Measurements from ENCODE around the gene MYL9.

Gene MYL9

GRCh38 chr20:36526521-36527011 lies 14.8 kb upstream of the MYL9 start:
- no peak for DNase-seq

DNA sequence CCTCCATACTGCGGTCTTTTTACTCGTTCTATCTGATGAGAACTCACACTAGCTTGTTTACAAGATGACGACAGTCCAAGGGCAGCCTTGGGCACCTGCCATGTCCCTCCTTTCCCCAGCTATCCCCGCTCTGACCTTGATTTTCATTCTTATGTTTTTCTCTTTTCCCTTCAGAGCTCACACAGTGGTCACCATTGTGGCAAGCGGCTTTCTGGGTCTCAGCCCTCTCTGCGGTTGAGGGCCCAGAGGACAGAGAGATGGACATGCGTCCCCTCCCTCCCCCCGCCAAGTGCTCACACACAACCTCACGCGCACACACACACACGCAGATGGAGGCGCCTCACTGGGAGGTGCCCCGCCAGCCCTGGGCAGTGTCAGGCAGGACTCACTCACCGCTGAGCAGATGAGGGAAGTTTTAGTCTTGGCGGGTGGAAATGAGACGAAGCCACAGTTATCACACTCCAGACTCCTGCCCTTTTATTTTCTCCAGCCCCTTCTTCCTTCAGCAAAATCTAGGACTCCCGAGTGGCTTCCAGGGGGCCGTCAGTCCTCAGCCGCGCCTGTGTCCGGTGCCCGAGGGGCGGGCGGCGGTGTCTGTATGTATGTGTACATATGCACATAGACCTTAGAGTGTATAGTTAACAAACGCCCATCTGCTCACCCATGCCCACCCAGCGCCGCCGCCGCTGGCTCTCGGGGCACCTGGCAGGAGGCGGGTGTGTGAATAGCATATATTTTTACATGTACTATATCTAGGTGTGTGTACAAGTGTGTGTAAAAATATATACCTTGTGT lies 13.8 kb upstream of the MYL9 start:
- DNase-seq: no peak

GRCh38 chr20:36528176-36528874 lies 13.0 kb upstream of the MYL9 start:
- DNase-seq: no peak

DNA sequence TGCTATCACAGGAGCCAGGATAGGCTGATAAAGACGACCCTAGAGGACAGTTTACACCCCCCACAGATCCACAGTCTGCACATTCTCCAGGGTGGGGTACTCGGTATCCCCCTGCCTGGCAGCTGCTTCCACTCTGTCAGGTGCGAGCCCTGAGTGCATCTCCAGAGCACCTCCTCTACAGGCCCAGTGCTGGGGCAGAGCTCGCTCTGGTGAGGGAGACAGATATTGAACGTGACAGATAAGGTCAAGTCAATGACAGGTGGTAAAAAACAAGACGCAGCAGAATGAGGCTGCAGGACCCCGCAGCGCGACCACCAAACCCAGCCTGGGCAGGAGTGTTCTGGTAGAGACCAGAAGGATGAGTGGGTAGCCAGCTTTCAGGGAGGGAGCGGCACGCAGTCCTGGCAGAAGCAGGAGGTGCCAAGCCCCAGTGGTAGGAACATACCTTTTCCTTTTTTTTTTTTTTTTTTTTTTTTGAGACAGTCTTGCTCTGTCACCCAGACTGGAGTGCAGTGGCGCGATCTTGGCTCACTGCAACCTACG lies 12.4 kb upstream of the MYL9 start:
- DNase-seq: no peak

DNA sequence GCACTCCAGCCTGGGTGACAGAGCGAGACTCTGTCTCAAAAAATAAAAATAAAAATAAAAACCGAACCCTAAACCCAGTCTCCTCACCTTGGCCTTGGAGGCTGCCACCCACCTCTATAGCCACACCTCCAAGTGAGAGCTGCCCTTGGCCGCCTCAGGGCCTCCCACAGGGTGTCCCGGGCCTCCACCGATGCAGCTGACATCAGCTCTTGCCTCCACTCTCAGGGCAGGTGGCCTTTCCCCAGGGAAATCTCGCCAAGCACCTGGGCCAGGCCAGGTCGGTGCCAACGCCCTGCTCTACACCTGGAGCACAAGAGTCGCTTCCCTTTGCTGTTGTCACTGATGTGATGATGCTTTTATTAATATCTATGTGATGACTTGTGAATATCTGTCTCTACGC lies 8.9 kb upstream of the MYL9 start:
- no peak for DNase-seq

- no peak for DNase-seq
Observed at GRCh38 chr20:36532822-36533221, 8.5 kb upstream of the MYL9 start.

DNA sequence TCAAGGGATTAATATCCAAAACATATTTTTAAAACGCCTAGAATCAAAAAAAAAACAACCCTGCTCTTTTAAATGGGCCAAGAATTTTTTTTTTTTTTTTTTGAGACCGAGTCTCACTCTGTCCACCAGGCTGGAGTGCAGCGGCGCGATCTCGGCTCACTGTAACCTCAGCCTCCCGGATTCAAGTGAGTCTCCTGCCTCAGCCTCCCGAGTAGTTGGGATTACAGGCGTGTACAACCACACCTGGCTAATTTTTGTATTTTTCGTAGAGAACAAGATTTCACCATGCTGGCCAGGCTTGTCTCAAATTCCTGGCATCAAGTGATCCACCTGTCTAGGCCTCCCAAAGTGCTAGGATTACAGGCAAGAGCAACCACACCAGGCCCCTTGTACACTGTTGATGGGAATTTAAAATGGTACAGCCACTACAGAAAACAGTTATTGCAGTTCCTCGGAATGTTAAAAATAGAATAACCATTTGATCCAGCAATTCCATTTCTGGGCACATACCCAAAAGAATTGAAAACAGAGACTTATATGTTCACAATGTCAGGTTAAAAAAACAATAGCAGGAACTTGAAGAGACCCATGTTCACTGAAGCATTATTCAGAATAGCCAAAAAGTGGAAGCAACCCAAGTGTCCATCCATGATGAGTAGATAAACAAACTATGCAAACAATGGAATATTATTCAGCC lies 3.1 kb upstream of the MYL9 start:
- DNase-seq: no peak

GRCh38 chr20:36540551-36541211 lies 638 bp upstream of the MYL9 start:
- DNase-seq: no peak

- no peak for DNase-seq
Observed at GRCh38 chr20:36541768-36542488, 609 bp downstream of the MYL9 start.

DNA sequence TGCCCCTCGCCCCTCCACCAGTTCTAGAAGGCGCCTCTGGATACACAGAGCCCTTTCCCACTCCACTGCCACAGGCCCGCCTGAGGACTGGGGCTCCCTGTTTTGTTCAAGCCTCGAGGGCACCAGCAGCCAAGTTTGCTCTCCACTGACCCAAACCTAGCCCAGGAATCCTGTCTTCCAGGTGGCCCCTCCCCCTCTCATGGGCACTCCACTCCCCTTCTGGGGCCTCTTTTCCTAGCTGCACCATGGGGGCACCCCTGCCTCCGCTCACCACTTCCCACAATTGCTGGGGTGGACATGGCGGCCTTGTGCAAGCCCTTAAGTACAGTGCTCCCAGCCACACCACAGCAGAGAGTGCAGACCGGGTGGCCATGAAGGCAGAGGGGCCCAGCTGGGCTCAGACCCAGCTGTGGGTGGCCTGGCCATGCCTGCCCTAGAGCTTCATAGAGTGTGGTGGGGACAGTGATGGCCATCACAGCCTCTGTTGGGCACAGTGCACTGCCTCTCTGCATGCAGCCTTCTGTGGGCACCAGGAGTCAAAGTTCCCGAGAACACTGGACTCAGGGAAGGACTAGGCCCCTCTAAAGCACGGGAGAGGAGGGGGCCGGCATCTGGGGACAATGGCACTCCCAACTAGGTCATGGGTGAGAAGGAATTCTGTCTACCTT lies 1.3 kb downstream of the MYL9 start:
- no peak for DNase-seq

- DNase-seq: no peak
Observed at GRCh38 chr20:36543184-36544133, 2.1 kb downstream of the MYL9 start.

DNA sequence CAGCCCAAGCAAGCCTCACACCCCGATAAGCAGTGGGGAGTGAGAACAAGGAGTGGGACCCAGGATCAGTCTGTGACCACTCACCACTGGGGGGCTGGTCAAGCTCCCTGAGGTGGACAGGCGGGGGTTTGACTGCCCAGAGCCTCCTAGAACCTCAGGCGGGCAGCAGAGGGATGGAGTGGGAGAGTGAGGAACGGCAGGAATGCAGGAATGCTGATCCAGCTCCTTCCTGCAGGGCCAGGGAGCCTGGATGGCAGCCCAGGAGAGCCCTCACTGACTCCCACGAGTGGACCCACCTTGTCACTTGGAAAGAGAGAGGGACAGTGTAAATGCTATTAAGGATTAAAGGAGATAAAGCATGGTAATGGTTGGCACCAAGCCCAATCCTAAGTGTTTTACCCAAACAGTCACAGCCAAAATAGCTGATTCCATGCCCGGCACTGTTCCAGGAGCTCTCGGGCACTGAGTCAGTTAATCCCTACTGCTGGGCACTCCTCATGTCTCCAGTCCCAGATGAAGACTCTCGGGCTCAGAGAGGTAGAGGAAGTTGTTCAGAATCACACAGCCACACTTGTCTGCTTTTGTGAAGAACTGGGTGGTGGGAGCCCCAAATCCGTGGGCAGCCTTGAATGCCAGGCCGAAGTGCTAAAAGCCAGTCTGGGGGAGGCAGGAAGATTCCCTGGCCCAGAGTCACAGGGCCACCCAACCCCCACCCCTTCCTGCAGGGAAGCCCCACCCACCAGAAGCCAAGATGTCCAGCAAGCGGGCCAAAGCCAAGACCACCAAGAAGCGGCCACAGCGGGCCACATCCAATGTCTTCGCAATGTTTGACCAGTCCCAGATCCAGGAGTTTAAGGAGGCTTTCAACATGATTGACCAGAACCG lies 3.1 kb downstream of the MYL9 start:
- DNase-seq: no peak

- no peak for DNase-seq
Observed at GRCh38 chr20:36546111-36546736, 4.9 kb downstream of the MYL9 start.

DNA sequence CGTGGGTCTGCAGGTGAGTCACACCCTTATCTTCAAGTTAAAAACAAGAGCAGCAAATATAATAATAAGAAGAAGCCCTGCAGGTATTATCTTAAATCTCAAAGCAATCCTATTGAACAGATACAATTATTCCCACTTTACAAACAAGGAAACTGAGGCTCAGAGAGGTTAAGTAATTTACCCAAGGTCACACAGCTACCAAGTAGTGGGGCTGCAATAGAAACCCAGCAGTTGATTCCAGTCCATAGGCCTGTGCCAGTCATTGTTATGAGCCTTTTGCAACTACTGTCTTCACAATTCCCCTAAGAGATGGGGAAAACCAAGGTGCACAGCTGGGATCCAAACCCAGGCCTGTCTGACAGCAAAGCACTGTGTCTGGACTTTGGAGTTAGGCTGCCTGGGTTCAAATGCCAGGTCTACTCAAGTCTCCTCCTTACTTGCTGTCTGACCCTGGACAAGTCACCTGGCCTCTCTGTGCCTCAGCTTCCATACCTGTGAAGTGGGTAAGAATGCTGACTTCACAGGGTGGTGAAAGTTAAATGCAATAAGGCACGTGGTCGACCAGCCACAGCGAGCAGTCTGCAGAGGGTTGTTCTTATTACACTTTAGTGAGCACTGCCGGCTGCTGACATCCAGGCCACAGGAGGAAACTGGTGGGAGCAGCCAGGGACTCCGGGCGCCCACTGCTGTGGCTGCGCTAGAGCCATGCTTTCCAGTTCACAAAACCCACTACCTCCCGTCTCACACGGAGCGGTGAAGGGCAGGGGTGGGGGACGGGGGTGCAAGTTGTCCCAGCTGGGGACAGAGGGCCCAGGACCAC lies 6.1 kb downstream of the MYL9 start:
- DNase-seq: no peak

DNA sequence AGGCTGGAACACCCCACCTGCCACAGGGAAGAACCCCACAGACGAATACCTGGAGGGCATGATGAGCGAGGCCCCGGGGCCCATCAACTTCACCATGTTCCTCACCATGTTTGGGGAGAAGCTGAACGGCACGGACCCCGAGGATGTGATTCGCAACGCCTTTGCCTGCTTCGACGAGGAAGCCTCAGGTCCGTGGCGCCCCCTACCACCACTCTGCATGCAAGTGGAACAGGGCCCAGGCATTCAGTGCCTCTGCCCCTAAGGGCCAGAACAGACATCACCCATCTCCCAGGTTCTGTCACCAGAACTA lies 6.6 kb downstream of the MYL9 start:
- DNase-seq: peak in 1 of 2 experiments; percentile 34

GRCh38 chr20:36548704-36549627 lies 7.6 kb downstream of the MYL9 start:
- DNase-seq: no peak

DNA sequence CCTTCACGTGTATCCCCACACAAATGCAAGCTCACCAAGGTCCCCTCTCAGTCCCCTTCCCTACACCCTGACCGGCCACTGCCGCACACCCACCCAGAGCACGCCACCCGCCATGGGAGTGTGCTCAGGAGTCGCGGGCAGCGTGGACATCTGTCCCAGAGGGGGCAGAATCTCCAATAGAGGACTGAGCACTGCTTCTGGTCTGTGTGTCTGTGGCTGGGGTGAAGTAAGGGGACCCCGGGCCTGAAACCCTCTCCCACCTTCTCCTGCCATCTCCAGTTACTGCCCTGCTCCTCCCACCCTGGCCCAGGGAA lies 8.3 kb downstream of the MYL9 start:
- no peak for DNase-seq

All from activated T-cell treated with anti-CD3 and anti-CD28 coated beads, Interleukin-2, amount 50 U/mL, for 48 hours (primary cell).